ENCODE data around the gene EPB41L4A.

DNA sequence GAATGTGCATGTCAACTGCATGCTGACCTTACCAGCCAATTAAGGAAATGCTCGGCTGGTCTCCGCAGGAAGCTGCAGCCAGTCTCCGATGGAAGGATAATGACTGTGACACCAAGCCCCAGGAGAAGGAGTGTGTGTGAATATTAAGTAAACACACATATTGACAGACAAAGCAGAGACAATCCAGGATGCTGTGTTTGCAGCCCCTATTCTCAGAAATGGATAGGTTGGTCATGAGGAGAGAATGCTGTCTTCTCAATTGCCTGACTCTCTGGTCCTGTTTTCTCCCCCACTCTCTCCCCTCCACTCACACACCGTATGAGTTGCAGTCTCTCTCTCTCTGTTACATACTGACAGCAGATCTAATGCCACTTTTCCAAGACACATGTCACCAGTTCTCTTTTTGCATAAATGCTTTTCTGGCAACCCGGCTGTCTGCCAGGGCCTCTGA lies 85.7 kb downstream of the EPB41L4A start:
- TF ChIP-seq EZH2phosphoT487 (IDR thresholded peaks at IDR 0.05; ENCODE audit: insufficient read depth, low read depth) = no peak
- no peak for TF ChIP-seq EZH2 (IDR thresholded peaks at IDR 0.05; ENCODE audit: insufficient read depth, poor library complexity, severe bottlenecking)

Data from GM23248 (cell line).